Lung microvascular endothelial cell (primary cell): Measurements from ENCODE around the gene PCDH17. TPM values are rescaled to one million over a fixed set of nuclear protein-coding genes. Genes with fewer than 3 reads are reported as not detected.
A peak's percentile ranks its signal among the peaks of the same experiment; 100 is the strongest.

Experiments
- DNase-seq, 2 donors: peaks; one replicate each; pipeline versions ENCODE4 v3.0.0 to v3.0.0-alpha.2; 2010; ENCODE audit warnings: low read depth in 2 of 2
- total RNA-seq: library from RNA; depleted of rRNA; stranded (reverse); fragments of >200 nt; gene quantifications from 2 replicates; pipeline ENCODE4 v1.2.1, GENCODE V29; 2014

Gene PCDH17
- total RNA-seq, 1 donor from 2014 or later = 7.9 TPM

DNA sequence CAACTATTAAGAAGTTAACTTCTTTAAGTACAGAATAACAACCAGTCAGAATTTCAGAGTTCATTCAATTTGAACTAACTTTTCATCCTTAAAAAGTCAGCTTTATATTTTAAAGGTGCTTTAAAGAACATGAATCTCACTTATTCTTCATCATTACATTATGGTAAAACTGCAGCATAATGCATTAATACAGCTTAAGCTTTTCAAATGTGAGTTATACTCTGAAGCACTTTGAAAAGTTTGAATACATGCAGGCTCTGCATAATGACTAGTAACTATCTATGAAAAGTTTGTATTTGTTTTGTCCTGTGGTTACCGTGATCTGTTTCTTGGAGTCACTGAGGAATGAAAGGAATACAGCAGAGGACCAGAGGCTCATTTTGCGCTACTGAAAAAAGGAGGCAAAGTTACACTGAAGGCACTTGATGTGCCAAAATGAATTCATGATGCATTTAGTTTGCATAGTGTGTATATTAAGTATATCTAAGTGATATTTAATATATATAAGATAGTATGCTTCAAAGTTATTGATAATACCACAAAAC lies 4.1 kb downstream of the PCDH17 start:
- DNase-seq = no peak

DNA sequence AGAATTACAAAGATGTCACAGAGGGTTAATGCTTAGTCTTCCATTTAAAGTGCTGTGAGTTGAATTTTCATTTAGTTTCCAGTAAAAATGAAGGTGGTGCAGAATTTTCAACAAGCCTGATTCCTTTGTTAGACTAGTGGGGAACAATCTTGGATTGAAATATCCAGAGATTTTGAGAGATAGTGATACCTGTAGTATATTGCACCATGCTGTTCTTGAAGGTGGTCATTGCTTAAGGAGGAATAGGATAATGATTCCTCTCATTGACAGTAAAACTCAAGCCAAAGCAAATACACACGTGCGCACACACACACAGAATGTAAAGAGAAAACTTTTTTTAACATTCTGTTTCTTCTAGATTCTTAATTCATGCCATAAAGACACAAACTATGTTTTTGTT lies 5.3 kb downstream of the PCDH17 start:
- no peak for DNase-seq

DNA sequence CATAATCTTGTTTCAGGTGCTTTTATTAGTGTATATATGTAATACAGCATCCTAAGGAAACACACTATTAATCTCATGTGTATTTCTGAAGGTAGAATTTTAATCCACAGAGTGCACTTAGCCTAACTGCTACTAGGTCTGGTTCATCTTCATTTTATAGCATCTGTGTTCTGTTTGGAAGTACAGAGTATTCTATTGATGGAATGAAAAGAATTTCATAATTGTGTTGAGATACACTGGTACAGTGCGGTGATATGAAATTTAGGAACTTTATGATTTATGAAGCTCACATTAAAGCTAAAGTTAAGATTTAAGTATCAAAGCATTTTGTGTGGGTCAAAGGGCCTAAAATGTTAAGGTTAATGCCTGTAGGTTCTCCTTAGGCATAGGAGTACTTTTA lies 6.0 kb downstream of the PCDH17 start:
- no peak for DNase-seq

DNA sequence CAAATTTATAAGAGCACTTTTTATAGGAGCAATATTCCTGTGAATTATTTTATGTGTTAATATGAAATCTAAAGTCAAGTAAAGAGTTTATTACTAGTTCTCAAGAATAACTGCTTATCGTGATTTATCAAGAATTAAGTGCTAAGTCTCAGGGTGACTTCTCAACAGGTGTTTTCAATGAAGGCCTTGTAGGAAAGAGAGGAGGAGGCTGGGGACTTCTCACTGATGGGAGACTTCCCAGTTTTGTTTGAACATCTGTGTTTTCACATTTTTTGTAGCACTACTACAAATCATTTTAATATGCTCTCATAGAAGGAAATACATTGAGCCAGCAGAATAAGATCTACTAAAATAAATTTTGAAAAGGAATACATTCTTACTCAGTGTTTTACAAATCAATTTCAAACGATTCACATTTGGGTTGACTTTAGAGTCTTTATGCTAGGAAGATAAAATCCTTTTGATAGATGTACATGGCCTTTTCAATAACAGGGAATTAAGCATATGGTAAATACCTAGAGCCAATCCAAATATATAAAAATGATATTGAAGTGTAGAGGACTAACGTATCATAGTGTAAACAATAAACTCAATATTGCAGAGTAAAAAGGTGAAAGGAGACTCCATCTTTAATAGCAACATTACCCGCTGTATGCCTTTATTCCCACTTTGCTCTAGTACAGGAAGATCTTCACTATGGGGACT lies 6.8 kb downstream of the PCDH17 start:
- DNase-seq = no peak

DNA sequence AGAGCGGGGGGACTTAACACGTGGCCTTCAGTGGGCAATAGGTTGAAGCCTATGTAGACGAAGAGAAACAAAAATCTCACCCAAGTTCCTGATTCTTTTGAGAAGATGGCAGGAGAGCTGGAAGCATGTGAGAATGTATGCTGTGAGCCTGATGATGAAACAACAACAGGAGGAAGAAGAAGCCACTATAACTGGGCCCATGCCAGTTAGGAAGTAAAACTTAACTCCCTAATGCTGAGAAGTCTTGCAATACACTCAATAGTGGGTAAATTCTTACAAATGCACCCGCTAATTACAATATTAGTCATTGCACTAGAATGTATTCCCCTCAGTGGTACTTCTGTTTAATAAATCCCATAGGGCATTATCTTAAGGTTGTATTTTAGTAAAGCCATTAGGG lies 9.1 kb downstream of the PCDH17 start:
- DNase-seq = peak in 1 of 2 donors; percentile 47

DNA sequence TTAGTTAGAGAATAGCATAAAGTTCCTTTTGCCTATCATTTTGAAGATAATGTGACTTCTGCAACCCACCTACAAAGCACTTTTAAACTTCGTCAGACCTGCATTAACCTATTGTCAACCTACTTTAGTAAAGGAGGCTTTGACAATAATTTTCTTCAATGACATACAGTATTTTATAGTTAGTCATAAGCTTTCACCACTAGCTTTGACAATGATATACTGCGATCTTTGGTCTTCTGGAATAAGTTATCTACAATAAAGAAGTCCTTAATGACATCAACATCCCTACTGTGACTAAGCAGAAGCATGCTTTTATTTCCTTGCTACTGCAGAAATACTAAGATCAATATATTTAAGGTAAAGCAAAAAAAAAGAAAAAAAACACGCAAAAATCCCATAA lies 9.5 kb downstream of the PCDH17 start:
- peak in 1 of 2 donors; percentile 15 for DNase-seq

DNA sequence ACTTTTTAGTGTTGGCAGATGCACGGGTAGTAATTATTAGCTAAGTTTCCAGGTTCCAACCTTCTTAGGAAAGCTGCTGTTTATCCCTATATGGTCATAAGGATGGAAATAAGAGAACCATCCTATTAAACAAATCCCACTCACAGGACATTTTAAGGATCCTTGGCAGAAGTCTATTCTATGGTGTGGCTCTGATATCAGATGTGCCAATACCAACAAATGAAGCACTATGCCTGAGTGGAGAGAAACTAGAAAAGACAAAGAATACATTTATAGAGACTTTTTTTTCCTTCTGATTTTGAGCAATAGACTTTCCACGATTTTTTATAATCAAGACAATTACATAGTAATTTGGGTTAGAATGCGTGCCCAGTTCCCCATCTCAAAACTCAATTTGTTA lies 12.6 kb downstream of the PCDH17 start:
- no peak for DNase-seq

DNA sequence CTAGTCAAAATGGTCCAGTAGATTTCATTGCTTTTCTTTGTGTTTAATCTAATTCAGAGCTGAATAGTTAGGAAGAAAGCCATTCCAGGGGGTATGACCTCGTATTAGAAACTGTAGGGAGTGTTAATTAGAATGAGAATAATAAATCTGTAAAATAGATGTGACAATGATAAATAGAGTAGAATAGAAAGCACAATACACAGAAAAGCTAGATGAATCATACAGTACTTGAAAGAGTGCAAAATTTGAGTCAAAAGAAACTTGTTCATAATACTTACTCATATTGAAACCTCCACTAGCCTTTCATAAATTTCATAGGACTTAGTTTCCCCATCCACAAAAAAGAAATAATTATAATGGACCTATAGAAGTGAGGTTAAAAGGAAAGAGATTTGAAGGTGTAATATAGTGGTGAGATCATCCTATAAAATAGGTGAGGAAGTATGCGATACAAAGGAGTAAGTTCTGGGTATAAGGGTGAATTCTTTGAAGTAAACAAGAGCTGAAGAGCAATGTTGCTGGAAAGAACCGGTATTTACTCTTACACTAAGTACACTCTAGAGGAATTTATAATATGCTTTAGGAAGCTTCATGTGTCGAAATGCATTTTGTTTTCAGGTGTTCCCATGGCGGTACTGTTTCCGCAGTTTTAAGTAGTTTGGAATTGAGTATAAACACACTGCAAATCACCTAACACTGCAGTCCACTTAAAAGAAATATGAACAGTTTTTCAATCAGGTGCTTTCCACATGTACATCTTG lies 21.9 kb downstream of the PCDH17 start:
- DNase-seq = no peak

DNA sequence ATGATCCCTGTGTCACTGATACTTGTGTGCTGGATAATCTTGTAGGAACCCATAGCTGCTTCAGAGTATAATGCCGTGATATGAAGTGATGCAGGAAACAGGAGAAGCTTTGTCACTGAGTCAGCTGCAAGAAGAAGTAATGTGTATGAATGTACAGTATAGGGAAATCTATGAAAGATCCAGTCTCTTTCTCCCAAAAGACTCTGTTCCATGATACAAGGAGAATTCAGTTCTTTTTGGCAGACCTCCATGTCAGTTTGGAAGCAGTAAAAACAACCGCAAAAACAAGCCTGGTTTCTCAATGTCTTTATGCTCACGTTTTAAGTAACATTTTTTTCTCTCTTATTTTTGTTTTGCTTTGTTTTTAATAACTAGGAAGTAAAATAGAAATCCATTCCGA lies 33.9 kb downstream of the PCDH17 start:
- no peak for DNase-seq

DNA sequence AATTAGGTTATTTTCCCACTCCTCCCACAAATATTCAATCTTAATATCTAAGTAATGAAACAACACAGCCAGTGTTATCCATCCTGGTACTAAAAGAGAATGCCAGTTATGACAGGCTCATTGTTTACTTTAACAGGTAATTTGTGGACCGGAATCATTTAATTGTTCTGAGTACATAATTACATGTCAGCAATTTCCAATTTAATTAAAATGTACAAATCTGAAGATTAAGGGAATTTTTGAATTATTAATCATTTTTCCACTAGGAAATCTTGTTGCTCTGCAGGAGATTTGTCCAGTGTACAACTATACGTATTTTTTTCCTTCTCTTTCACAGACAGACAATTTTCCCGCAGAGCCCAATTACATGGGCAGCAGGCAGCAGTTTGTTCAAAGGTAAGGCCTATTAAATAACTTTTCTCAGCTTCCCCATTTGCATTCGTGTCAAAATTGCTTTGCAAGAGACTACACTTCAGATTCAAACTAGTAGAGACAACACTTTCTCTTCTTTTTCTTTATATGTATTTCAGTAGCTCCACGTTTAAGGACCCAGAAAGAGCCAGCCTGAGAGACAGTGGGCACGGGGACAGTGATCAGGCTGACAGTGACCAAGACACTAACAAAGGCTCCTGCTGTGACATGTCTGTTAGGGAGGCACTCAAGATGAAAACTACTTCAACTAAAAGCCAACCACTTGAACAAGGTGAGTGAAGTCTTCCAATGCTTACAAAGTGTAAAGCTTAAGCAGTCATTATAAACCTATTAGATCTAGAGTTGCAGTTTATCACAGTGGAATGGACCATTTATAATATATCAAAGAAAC lies 34.8 kb downstream of the PCDH17 start:
- no peak for DNase-seq

DNA sequence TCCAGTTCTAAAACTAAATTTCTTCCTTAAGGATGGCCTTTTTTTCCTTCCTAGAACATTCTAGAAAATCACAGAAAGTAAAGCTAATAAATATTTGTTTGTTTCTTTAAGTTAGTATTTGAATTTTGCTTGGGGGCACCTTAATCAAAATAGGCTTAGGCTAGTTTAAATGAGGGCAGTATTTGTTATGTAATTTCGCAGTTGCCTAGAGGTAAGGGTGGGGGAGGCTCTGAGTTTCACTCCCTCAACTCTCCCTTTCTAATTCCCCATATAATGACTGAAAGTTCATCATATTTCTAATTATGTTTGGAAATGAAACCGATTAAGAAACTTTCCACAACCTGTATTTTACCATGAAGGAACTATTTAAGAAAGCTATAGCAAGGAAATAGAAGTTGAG lies 40.6 kb downstream of the PCDH17 start:
- DNase-seq = no peak

DNA sequence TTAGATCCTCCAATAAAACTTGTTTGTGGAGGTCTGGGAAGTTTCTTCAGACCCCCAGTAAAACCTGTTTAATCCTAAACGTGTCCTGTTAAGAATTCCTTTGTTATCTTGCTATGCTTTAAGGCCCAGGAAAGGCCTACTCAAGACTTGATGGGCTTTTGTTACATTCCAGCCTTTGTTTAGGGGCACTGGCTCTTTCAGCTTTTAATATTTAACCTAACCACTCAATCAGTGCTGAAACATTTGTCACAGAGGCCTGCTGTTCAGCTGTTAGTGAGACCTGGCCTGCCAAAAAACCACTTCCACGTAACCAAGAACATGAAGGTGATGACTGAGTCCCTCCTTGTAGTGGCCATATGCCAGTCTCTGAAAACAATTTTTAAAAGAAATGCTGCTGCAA lies 41.7 kb downstream of the PCDH17 start:
- DNase-seq = no peak

DNA sequence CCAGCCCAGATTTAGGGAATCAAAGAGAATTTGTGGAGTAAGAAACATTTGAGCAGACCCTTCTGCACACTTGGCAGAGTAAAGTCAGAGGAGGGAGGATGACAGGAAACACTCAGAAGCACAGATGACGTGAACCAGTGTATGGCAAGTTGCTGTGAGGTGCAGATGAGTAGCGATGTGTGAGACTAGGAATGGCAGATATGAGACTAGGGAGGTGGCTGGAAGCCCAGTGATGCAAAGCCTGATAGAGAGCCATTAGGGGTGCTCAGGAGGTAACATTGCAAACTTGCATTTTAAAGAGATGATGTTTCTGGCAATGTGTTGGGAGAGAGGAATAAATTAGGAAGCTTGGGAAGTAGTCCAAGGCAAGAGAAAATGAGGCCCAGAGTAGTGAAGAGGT lies 44.0 kb downstream of the PCDH17 start:
- no peak for DNase-seq

DNA sequence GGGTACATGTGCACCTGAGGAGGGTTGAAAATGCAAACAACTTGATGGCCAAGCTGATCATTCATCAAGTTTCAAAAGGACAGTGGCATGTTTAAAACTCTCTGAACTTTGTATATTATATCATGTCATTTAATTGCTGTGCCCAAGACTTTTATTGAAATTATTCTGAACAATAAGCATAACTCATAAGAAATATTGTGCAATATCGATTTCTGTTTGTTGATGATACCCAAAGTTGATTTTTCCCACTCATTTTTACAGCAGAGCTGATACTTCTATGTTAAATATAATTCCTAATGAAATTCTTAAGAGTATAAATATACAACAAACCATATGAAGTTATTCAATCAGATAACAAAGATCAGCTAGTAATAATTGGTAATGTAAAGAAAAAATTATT lies 49.1 kb downstream of the PCDH17 start:
- DNase-seq = no peak

DNA sequence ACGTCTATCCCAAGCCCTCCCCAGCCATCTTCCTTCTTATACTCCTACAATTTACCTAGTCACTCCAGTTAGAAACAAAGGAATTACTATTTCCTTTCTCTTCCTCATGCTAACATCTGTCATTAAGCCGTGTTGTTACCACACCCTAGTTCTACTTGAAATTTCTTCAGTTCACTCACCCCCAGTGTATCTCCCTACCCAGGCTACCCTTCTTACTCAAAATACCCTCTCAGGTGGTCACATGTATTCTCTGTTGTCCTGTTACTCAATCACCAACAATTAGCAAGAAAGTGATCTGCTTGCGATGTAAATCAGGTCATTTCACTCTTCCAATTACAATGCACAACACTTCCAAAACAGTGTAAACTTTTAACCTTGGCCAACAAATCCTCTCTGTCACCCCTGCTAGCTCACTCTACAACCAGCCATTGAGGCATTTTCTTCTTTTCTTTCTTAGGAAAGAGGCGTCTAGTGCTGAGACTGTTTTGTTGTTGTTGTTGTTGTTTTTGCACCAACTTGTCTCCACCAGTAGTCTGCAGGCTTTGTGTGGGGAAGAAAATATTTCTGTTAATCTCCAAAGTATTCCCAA lies 50.7 kb downstream of the PCDH17 start:
- no peak for DNase-seq

DNA sequence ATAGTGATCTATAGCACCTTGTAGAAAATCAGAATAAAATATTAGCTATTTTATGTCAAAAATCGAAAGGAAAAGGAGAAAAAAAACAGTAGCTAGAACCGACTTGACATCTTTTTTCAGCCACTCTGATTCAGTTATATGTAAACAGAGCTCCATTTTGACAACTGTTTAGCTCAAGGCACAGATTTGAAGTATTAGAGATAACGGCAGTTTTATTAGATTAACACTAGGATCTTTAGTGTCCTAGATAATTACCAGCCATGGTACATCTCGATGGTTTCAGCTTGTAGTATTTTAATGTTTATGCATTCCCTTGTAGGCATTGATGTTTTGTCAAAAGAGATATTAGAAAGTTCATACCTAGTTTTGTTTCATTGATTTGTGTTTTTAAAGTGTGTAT lies 67.3 kb downstream of the PCDH17 start:
- DNase-seq = no peak

DNA sequence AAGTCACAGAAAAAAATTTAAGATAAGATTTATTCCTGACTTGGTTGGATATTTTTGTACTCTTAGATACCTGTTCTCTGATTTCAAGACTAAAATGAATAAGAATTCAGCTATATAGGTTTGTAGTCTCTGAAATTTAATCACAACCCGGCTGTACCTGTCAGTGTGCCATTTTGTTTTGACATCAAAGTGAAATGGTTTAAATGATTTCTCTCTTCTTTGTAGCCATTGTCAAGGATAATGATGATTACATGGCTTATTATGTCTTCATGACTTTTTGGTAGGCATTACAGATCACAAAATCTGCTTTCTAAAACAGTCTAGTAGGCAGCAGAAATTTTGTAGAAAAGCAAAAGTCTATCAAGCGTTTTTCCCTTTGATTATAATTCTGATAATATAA lies 72.5 kb downstream of the PCDH17 start:
- DNase-seq = no peak

DNA sequence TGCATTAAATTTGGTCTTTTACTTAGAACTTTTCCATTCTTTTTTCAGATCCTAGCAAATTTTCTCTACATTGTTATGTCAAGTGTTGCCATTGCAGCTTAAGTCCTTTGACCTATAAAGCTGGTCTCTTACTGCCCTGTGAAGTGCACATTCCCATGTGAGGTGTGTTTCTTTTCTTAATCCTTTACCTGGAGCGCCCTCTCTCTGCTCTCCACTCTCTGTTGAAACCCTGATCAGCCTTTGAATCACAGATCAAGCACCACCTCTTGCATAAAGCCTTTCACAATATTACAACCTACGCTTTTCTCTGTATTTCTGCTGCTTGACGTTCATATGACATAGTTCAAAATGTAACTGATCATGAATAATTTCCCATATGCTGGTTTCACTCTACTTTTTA lies 84.8 kb downstream of the PCDH17 start:
- DNase-seq = no peak

DNA sequence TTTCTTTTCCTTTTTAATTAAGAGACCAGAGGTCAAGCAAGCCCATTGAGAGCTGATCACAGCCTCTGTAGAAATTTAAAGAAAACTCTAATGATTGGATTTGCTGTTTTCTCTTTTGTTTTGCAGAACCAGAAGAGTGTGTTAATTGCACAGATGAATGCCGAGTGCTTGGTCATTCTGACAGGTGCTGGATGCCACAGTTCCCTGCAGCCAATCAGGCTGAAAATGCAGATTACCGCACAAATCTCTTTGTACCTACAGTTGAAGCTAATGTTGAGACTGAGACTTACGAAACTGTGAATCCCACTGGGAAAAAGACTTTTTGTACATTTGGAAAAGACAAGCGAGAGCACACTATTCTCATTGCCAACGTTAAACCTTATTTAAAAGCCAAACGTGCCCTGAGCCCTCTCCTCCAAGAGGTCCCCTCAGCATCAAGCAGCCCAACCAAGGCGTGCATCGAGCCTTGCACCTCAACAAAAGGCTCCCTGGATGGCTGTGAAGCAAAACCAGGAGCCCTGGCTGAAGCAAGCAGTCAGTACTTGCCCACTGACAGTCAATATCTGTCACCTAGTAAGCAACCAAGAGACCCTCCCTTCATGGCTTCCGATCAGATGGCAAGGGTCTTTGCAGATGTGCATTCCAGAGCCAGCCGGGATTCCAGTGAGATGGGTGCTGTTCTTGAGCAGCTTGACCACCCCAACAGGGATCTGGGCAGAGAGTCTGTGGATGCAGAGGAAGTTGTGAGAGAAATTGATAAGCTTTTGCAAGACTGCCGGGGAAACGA lies 93.1 kb downstream of the PCDH17 start:
- DNase-seq = no peak

DNA sequence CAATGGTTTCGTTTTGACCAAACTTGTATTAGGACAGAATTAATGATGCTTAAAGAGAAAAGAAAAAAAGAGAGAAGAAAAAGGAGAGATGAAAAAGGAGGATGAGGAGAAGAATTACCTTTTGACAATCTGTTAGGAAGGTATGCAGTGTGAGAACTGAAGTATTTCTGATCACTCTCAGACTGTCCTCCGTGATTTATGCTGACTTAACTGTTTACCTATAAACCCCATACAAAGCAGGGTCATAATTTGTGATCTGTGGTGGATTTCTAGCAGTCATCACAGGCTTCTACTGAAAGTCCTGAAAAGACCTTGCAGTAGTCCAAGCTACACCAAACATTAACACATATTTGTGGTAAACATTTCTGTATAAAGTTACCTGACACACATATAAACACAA lies 93.9 kb downstream of the PCDH17 start:
- no peak for DNase-seq

DNA sequence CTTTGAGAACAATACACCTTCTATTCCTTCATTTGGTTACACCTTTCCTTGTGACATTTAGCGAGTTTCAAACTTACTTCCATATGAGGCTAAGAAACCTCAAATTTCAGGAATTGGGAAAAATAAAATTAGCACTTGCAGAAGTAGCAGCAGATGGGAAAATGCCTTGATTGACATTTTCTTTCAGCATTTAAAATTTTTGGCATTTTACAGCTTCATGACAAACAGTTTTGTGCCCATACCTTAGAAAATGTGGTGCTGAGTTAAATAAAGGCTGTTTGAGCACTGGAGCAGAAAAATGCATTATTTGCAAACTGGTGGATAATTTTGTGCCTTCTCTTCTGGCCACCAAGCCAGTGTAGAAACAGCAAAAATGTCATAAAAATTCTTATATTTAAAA lies 95.4 kb downstream of the PCDH17 start:
- no peak for DNase-seq
